ENCODE data around the gene SARDH.

GRCh38 chr9:133649194-133649593 lies 89.0 kb downstream of the SARDH start:
- no peak for TF ChIP-seq EP300 (IDR thresholded peaks at IDR 0.05)
- TF ChIP-seq CTCF (IDR thresholded peaks at IDR 0.05), result no peak
- no peak for TF ChIP-seq POLR2A (IDR thresholded peaks at IDR 0.05)
